T47D (cell line): Measurements from ENCODE around the gene CCM2L.

Source experiments
- DNase-seq, 2 experiments: peaks; one replicate each; pipeline versions ENCODE4 v3.0.0 to v3.0.0-alpha.2; 2011 to 2012; ENCODE audit warnings: low read depth in 1 of 2, low spot score in 1 of 2
- JUND ChIP-seq: IDR thresholded peaks from 2 replicates; pipeline ENCODE4 v1.6.1; 2012; ENCODE audit warnings: low read depth
- in situ Hi-C: cut with HindIII; loops from 2 replicates; pipeline ENCODE4 v1.10.0; 2016; ENCODE audit warnings: low sequenced_read_pairs, low pct_unique_long_range_greater_than_20kb

Gene CCM2L

GRCh38 chr20:32036716-32037485, 26.7 kb downstream of the CCM2L start:
- no peak for DNase-seq
- TF ChIP-seq JUND, result no peak
- in situ Hi-C loops, result no loop called here

- no peak for DNase-seq
- in situ Hi-C loops, result no loop called here
- TF ChIP-seq JUND, result no peak
Measured at GRCh38 chr20:32037929-32038328, 27.7 kb downstream of the CCM2L start.

- TF ChIP-seq JUND, result no peak
- peak; percentile 61 to 87 for DNase-seq
- in situ Hi-C loops, result no loop called here
Measured at GRCh38 chr20:32040142-32040953, 30.1 kb downstream of the CCM2L start.

GRCh38 chr20:32045999-32046398, 35.8 kb downstream of the CCM2L start:
- no peak for TF ChIP-seq JUND
- DNase-seq, result no peak
- in situ Hi-C loops, result no loop called here

GRCh38 chr20:32050324-32050841, 40.1 kb downstream of the CCM2L start:
- no peak for TF ChIP-seq JUND
- in situ Hi-C loops, result no loop called here
- DNase-seq, result no peak

- in situ Hi-C loops, result no loop called here
- no peak for TF ChIP-seq JUND
- DNase-seq, result no peak
Measured at GRCh38 chr20:32050851-32051556, 40.8 kb downstream of the CCM2L start.

GRCh38 chr20:32051720-32052089, 41.5 kb downstream of the CCM2L start:
- TF ChIP-seq JUND, result no peak
- DNase-seq, result no peak
- in situ Hi-C loops, result no loop called here

- DNase-seq, result no peak
- no peak for TF ChIP-seq JUND
- in situ Hi-C loops, result no loop called here
Measured at GRCh38 chr20:32052090-32052777, 42.0 kb downstream of the CCM2L start, which contains the start of gene HCK. Gene HCK, plus strand, starts transcription at chr20:32052242.

GRCh38 chr20:32052778-32053362, 42.6 kb downstream of the CCM2L start:
- no peak for TF ChIP-seq JUND
- no peak for DNase-seq
- in situ Hi-C loops, result no loop called here

- in situ Hi-C loops, result no loop called here
- DNase-seq, result no peak
- no peak for TF ChIP-seq JUND
Measured at GRCh38 chr20:32053648-32054047, 43.4 kb downstream of the CCM2L start.

- no peak for DNase-seq
- in situ Hi-C loops, result no loop called here
- no peak for TF ChIP-seq JUND
Measured at GRCh38 chr20:32056708-32057483, 46.7 kb downstream of the CCM2L start.
